Medulla oblongata (tissue), 1 donor: ENCODE data around the gene IVNS1ABP.
"Not testable (repeated sequence)": the region's sequence is repeated elsewhere in the genome, so short reads cannot be mapped to it uniquely, and the experiment has no call there.

Experiments
- DNase-seq: peaks from one replicate; pipeline ENCODE4 v3.0.0-alpha.2; 2015; ENCODE audit errors: extremely low spot score

IVNS1ABP gene

DNA sequence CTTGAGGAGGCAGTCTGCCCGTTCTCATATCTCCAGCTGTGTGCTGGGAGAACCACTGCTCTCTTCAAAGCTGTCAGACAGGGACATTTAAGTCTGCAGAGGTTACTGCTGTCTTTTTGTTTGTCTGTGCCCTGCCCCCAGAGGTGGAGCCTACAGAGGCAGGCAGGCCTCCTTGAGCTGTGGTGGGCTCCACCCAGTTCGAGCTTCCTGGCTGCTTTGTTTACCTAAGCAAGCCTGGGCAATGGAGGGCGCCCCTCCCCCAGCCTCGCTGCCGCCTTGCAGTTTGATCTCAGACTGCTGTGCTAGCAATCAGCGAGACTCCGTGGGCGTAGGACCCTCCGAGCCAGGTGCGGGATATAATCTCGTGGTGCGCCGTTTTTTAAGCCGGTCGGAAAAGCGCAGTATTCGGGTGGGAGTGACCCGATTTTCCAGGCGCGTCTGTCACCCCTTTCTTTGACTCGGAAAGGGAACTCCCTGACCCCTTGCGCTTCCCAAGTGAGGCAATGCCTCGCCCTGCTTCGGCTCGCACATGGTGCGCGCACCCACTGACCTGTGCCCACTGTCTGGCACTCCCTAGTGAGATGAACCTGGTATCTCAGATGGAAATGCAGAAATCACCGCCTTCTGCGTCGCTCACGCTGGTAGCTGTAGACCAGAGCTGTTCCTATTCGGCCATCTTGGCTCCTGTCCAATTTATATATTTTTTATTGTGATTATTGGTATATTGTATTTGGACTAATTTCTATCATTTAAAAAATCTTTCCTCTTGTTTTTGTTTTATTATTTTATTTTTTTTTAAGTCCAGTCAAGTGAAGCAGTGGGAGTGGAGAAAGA lies 59.7 kb downstream of the IVNS1ABP start:
- not testable (repeated sequence) for DNase-seq

GRCh38 chr1:185255595-185255994 lies 61.4 kb downstream of the IVNS1ABP start:
- not testable (repeated sequence) for DNase-seq

- DNase-seq, result not testable (repeated sequence)
Measured at GRCh38 chr1:185252404-185252803, 64.6 kb downstream of the IVNS1ABP start.

DNA sequence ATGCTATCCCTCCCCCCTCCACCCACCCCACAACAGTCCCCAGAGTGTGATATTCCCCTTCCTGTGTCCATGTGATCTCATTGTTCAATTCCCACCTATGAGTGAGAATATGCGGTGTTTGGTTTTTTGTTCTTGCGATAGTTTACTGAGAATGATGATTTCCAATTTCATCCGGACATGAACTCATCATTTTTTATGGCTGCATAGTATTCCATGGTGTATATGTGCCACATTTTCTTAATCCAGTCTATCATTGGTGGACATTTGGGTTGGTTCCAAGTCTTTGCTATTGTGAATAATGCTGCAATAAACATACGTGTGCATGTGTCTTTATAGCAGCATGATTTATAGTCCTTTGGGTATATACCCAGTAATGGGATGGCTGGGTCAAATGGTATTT lies 65.1 kb downstream of the IVNS1ABP start:
- not testable (repeated sequence) for DNase-seq

DNA sequence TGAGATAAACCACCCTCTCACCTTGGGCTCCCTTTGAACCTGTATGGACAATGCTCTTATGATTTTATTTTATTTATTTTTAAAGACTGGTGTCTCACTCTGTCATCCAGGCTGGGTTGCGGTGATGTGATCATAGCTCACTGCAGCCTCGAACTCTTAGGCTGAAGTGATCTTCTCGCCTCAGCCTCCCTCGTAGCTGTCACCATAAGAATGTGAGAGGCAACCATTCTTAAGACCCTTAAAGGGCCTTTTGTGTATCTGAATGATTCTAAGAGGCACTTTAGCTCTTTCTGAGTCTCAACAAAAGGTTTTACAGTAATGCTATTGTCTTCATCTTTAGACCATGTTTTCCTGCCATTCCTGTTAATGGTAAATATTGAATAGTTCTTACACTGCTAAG lies 67.0 kb downstream of the IVNS1ABP start:
- DNase-seq, result no peak

DNA sequence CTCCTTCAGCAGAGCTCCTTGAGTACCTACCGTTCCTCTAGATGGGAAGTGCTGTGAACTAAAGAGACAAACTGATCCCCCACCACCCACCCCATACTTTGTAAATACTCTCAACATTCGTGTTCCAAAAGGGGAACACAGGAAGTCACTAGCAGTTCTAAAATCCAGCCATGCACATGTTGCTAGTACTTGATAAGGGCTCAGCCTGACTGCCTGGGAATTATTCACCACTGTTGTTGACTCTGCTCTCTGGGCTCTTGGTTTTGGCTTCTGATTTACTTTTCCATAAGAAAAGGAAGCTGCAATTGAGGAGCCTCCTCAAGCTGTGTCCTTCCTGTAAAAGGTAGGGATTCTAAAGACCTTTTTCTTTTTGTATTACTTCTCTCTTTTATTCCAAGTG lies 67.5 kb downstream of the IVNS1ABP start:
- no peak for DNase-seq
